ENCODE data around the gene LY86. TPM values are rescaled to one million over a fixed set of nuclear protein-coding genes. Genes with fewer than 3 reads are reported as not detected.
"Not testable (repeated sequence)": the region's sequence is repeated elsewhere in the genome, so short reads cannot be mapped to it uniquely, and the experiment has no call there.

Gene LY86
- total and polyA plus RNA-seq, 2 donors = 13.4 to 17.1 TPM

GRCh38 chr6:6670150-6670549 lies 81.6 kb downstream of the LY86 start:
- WGBS = 95% methylated on average over 3 of the region's 3 CpGs
- not testable (repeated sequence) for H3K27me3 ChIP-seq (ENCODE audit: control insufficient read depth in 2 of 2, insufficient read depth in 1 of 2, low read length in 1 of 2); H3K4me1 ChIP-seq (ENCODE audit: control insufficient read depth in 2 of 2, insufficient read depth in 2 of 2, low read length in 2 of 2); H3K27ac ChIP-seq (ENCODE audit: low read depth in 1 of 2, low read length in 1 of 2); H3K9me3 ChIP-seq (ENCODE audit: control insufficient read depth in 2 of 2, insufficient read depth in 1 of 2, low read length in 1 of 2); H3K36me3 ChIP-seq (ENCODE audit: control insufficient read depth in 2 of 2, insufficient read depth in 2 of 2, low read length in 1 of 2); DNase-seq (ENCODE audit: low read depth in 6 of 9, low spot score in 9 of 9); H3K4me3 ChIP-seq (ENCODE audit: low read length in 2 of 2)

DNA sequence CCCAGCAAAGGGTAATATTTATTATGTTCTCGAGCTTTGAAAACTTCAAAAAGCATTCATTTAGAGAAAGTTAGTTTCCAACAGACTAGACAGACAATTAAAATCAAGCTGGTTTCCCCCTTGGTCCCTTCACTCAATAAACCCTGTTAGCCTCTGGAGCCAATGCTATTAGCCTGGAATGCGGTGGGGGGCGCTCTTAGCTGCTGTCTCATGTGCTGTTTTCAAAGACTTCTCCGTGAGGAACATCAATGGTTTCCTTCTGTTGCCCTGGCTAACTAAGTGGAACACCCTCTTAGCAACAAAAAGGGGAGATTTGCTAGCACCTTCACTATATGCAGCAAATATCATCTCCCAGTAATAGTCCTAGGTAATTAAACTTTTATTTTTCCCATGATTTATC lies 86.4 kb downstream of the LY86 start:
- Histone ChIP-seq H3K36me3 (ENCODE audit: control insufficient read depth in 2 of 2, insufficient read depth in 2 of 2, low read length in 1 of 2) (no peaks in the 10 kb centered on the region), H3K9me3 (ENCODE audit: control insufficient read depth in 2 of 2, insufficient read depth in 1 of 2, low read length in 1 of 2) (no peaks in the 10 kb centered on the region), H3K4me3 (ENCODE audit: low read length in 2 of 2) (no peak overlapping the region), H3K27me3 (ENCODE audit: control insufficient read depth in 2 of 2, insufficient read depth in 1 of 2, low read length in 1 of 2) (no peaks in the 10 kb centered on the region), H3K27ac (ENCODE audit: low read depth in 1 of 2, low read length in 1 of 2) (no peak overlapping the region), H3K4me1 (ENCODE audit: control insufficient read depth in 2 of 2, insufficient read depth in 2 of 2, low read length in 2 of 2) (peaks cover 5 to 21% of the 10 kb centered on the region in 2 donors)
- DNase-seq (ENCODE audit: low read depth in 6 of 9, low spot score in 9 of 9) = no peak
- 92% methylated on average over 4 of the region's 4 CpGs for WGBS

DNA sequence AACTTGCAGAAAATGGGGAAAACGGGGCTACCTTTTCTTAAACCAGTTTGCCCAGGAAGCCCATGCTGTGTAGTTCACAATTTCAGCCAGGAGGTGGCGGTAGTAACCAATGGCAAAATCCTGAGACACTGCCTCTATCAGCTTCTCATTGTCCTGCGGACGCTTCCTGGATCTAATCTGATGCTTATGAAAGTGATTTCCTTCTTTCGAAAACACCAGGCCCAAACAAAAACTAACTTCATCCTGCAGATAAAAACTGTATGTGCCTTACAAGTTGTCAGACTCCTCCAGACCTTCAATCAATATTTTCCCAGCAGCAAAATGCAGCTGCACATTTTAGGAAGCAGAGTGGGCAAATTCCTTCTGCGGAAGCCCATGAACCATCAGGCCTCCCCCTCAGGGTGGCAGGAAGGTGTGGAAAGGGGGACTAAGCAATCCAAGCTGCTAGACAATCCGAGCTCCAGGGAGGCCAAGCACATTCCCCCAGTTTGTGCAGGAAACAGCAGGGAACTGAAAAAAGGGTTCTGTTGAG lies 88.5 kb downstream of the LY86 start:
- Histone ChIP-seq H3K4me3 (ENCODE audit: low read length in 2 of 2) (no peak overlapping the region), H3K9me3 (ENCODE audit: control insufficient read depth in 2 of 2, insufficient read depth in 1 of 2, low read length in 1 of 2) (no peaks in the 10 kb centered on the region), H3K27me3 (ENCODE audit: control insufficient read depth in 2 of 2, insufficient read depth in 1 of 2, low read length in 1 of 2) (no peaks in the 10 kb centered on the region), H3K27ac (ENCODE audit: low read depth in 1 of 2, low read length in 1 of 2) (no peak overlapping the region), H3K4me1 (ENCODE audit: control insufficient read depth in 2 of 2, insufficient read depth in 2 of 2, low read length in 2 of 2) (peaks cover 5 to 24% of the 10 kb centered on the region in 2 donors), H3K36me3 (ENCODE audit: control insufficient read depth in 2 of 2, insufficient read depth in 2 of 2, low read length in 1 of 2) (no peaks in the 10 kb centered on the region)
- 30% methylated on average over 7 of the region's 7 CpGs for WGBS
- DNase-seq (ENCODE audit: low read depth in 6 of 9, low spot score in 9 of 9) = peak in 7 of 9 donors; percentile 65 to 91 (median 86)

GRCh38 chr6:6678185-6678671 lies 89.7 kb downstream of the LY86 start:
- Histone ChIP-seq H3K4me3 (ENCODE audit: low read length in 2 of 2) (no peak overlapping the region), H3K36me3 (ENCODE audit: control insufficient read depth in 2 of 2, insufficient read depth in 2 of 2, low read length in 1 of 2) (no peaks in the 10 kb centered on the region), H3K27ac (ENCODE audit: low read depth in 1 of 2, low read length in 1 of 2) (no peak overlapping the region), H3K4me1 (ENCODE audit: control insufficient read depth in 2 of 2, insufficient read depth in 2 of 2, low read length in 2 of 2) (peaks cover 5 to 24% of the 10 kb centered on the region in 2 donors), H3K27me3 (ENCODE audit: control insufficient read depth in 2 of 2, insufficient read depth in 1 of 2, low read length in 1 of 2) (no peaks in the 10 kb centered on the region), H3K9me3 (ENCODE audit: control insufficient read depth in 2 of 2, insufficient read depth in 1 of 2, low read length in 1 of 2) (no peaks in the 10 kb centered on the region)
- DNase-seq (ENCODE audit: low read depth in 6 of 9, low spot score in 9 of 9) = no peak
- 96% methylated on average over 12 of the region's 12 CpGs for WGBS

DNA sequence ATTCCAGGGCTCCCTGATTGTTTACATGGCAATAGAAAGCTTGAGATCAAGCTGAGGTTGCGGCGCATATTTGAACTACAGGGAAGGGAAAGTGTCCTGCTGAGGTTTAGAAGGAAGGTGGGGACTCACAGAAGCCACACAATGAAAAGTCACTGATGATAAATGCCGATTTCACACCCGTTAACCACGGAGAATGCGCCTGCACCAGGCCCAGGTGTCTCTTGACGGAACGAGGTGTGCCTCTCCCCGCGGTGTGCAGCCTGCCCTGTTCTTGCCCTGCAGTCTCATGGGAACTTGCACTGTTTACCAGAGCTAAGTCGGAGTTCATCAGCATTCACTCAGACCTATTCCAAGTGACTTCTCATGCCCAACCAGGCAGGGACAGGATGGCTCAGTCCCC lies 90.3 kb downstream of the LY86 start:
- Histone ChIP-seq H3K36me3 (ENCODE audit: control insufficient read depth in 2 of 2, insufficient read depth in 2 of 2, low read length in 1 of 2) (no peaks in the 10 kb centered on the region), H3K4me1 (ENCODE audit: control insufficient read depth in 2 of 2, insufficient read depth in 2 of 2, low read length in 2 of 2) (peaks cover 5 to 29% of the 10 kb centered on the region in 2 donors), H3K27me3 (ENCODE audit: control insufficient read depth in 2 of 2, insufficient read depth in 1 of 2, low read length in 1 of 2) (no peaks in the 10 kb centered on the region), H3K4me3 (ENCODE audit: low read length in 2 of 2) (no peak overlapping the region), H3K9me3 (ENCODE audit: control insufficient read depth in 2 of 2, insufficient read depth in 1 of 2, low read length in 1 of 2) (no peaks in the 10 kb centered on the region), H3K27ac (ENCODE audit: low read depth in 1 of 2, low read length in 1 of 2) (no peak overlapping the region)
- 26% methylated on average over 11 of the region's 11 CpGs for WGBS
- peak in 1 of 9 donors; percentile 61 for DNase-seq (ENCODE audit: low read depth in 6 of 9, low spot score in 9 of 9)

DNA sequence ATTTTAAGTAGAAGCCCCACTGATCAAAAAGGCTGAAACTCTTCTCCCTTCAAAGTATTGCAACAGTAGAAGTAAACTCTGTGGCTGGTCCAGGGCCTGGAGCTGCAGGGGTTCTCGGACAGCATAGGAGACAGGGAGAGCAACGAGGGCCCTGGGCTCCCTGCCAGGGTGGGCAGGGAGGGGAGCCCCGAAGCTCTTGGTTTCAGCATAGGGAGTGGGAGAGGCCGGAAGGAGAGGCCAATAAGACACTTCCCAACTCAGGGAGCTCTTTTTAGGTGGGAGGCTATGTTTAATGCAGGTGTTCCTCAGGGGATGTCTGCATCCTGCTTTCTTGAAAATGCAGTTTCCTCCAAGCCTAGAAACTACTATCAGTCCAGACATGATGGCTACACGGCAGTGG lies 91.1 kb downstream of the LY86 start:
- Histone ChIP-seq H3K27me3 (ENCODE audit: control insufficient read depth in 2 of 2, insufficient read depth in 1 of 2, low read length in 1 of 2) (no peaks in the 10 kb centered on the region), H3K27ac (ENCODE audit: low read depth in 1 of 2, low read length in 1 of 2) (no peak overlapping the region), H3K36me3 (ENCODE audit: control insufficient read depth in 2 of 2, insufficient read depth in 2 of 2, low read length in 1 of 2) (no peaks in the 10 kb centered on the region), H3K4me1 (ENCODE audit: control insufficient read depth in 2 of 2, insufficient read depth in 2 of 2, low read length in 2 of 2) (peaks cover 5 to 32% of the 10 kb centered on the region in 2 donors), H3K9me3 (ENCODE audit: control insufficient read depth in 2 of 2, insufficient read depth in 1 of 2, low read length in 1 of 2) (no peaks in the 10 kb centered on the region), H3K4me3 (ENCODE audit: low read length in 2 of 2) (no peak overlapping the region)
- no peak for DNase-seq (ENCODE audit: low read depth in 6 of 9, low spot score in 9 of 9)
- 92% methylated on average over 5 of the region's 5 CpGs for WGBS

DNA sequence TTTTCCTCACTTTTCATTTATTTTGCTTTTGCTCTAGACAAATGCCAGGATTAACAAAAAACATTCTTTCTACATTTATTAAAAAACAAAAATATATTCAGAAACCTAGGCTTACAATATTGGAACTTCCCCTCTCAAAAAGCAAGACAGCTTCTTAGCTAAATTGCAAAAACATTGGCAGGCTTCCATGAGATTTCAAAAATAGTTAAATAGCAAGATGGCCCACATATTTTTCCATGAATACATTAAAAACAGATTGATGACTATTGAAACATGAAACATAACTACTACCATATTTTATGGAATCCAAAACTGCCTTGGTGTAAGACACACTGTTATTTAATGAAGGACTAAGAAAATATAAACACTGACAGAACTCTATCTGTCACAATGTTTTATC lies 92.0 kb downstream of the LY86 start:
- no peaks in the 10 kb centered on the region for H3K9me3 ChIP-seq (ENCODE audit: control insufficient read depth in 2 of 2, insufficient read depth in 1 of 2, low read length in 1 of 2)
- no peaks in the 10 kb centered on the region for H3K36me3 ChIP-seq (ENCODE audit: control insufficient read depth in 2 of 2, insufficient read depth in 2 of 2, low read length in 1 of 2)
- no peak for DNase-seq (ENCODE audit: low read depth in 6 of 9, low spot score in 9 of 9)
- H3K4me3 ChIP-seq (ENCODE audit: low read length in 2 of 2) = no peak overlapping the region
- no peaks in the 10 kb centered on the region for H3K27me3 ChIP-seq (ENCODE audit: control insufficient read depth in 2 of 2, insufficient read depth in 1 of 2, low read length in 1 of 2)
- H3K27ac ChIP-seq (ENCODE audit: low read depth in 1 of 2, low read length in 1 of 2) = no peak overlapping the region
- H3K4me1 ChIP-seq (ENCODE audit: control insufficient read depth in 2 of 2, insufficient read depth in 2 of 2, low read length in 2 of 2) = peaks cover 5 to 32% of the 10 kb centered on the region in 2 donors

DNA sequence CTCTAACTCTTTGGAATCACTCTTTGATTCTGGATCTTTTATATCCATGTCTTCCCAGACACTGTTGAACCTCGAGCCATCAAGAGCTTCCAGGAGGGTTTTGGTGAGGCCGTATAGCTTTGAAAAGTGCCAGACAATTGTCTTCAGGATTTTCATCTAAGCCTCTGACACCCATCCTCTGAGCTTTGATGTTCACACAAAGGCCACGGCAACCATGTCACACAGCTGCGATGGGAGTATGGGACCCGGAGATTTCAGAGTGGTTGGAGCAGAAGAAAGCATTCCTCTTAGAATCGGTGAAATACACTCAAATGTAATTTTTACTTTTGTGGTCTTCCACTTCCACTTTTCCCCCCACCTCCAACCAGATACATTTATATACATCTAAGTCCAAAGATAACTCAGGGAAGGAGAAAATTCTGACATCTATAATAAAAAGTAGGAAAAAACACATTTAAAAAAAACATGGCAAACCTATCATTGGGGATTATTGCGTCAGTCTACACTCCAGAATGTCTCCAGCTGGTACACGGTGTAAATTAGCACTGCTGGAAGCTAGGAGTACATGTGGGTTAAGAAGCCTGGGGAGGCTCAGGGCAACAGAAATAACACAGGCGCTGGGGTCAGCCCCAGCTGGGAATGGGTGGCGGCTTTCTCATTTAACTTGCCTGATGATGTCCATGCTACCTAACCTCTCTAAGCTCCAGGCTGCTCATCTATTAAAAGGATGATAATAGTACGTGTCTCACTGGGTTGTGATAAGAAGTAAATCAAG lies 92.7 kb downstream of the LY86 start:
- Histone ChIP-seq H3K4me3 (ENCODE audit: low read length in 2 of 2) (no peak overlapping the region), H3K36me3 (ENCODE audit: control insufficient read depth in 2 of 2, insufficient read depth in 2 of 2, low read length in 1 of 2) (no peaks in the 10 kb centered on the region), H3K27ac (ENCODE audit: low read depth in 1 of 2, low read length in 1 of 2) (no peak overlapping the region), H3K4me1 (ENCODE audit: control insufficient read depth in 2 of 2, insufficient read depth in 2 of 2, low read length in 2 of 2) (peaks cover 5 to 32% of the 10 kb centered on the region in 2 donors), H3K27me3 (ENCODE audit: control insufficient read depth in 2 of 2, insufficient read depth in 1 of 2, low read length in 1 of 2) (no peaks in the 10 kb centered on the region), H3K9me3 (ENCODE audit: control insufficient read depth in 2 of 2, insufficient read depth in 1 of 2, low read length in 1 of 2) (no peaks in the 10 kb centered on the region)
- peak in 1 of 9 donors; percentile 47 for DNase-seq (ENCODE audit: low read depth in 6 of 9, low spot score in 9 of 9)
- 64% methylated on average over 11 of the region's 11 CpGs for WGBS

- DNase-seq (ENCODE audit: low read depth in 6 of 9, low spot score in 9 of 9) = no peak
- H3K27me3 ChIP-seq (ENCODE audit: control insufficient read depth in 2 of 2, insufficient read depth in 1 of 2, low read length in 1 of 2) = no peaks in the 10 kb centered on the region
- 60% methylated on average over 3 of the region's 3 CpGs for WGBS
- no peak overlapping the region for H3K4me3 ChIP-seq (ENCODE audit: low read length in 2 of 2)
- peaks cover 5 to 31% of the 10 kb centered on the region in 2 donors for H3K4me1 ChIP-seq (ENCODE audit: control insufficient read depth in 2 of 2, insufficient read depth in 2 of 2, low read length in 2 of 2)
- no peaks in the 10 kb centered on the region for H3K9me3 ChIP-seq (ENCODE audit: control insufficient read depth in 2 of 2, insufficient read depth in 1 of 2, low read length in 1 of 2)
- no peaks in the 10 kb centered on the region for H3K36me3 ChIP-seq (ENCODE audit: control insufficient read depth in 2 of 2, insufficient read depth in 2 of 2, low read length in 1 of 2)
- H3K27ac ChIP-seq (ENCODE audit: low read depth in 1 of 2, low read length in 1 of 2) = no peak overlapping the region
These were observed 93.7 kb downstream of the LY86 start for GRCh38 chr6:6682225-6682624.

All from thymus (tissue), 11 donors.